Activated CD8-positive, alpha-beta T cell treated with anti-CD3 and anti-CD28 coated beads for 36 hours (primary cell): ENCODE measurements around the gene RAB31. TPM values are rescaled to one million over a fixed set of nuclear protein-coding genes. Genes with fewer than 3 reads are reported as not detected.

Experiments used
- ATAC-seq: fragments of 200-7000 bp; cut with Tn5 transposase; one replicate; pipeline ENCODE4 v1.10.0; 2021; ENCODE audit warnings: mild to moderate bottlenecking, moderate library complexity
- CTCF ChIA-PET: fragments of 350-600 bp; sonication (Branson Sonifier 250); formaldehyde crosslinking; loops from one replicate; lab custom pipeline; 2021; ENCODE audit warnings: antibody characterized with exemption; lab: Charles Lee
- POLR2A ChIA-PET: fragments of 350-600 bp; sonication (Branson Sonifier 250); formaldehyde crosslinking; loops from one replicate; lab custom pipeline; 2021; ENCODE audit warnings: antibody characterized with exemption; lab: Charles Lee
- DNase-seq: peaks from one replicate; pipeline ENCODE4 v3.0.0-alpha.2; 2020
- H3K27ac Mint-ChIP-seq: one replicate; pipeline ENCODE4 v1.8.0; 2021; ENCODE audit warnings: mild to moderate bottlenecking, mixed read lengths
- H3K27me3 Mint-ChIP-seq: one replicate; pipeline ENCODE4 v1.8.0; 2021; ENCODE audit warnings: mixed read lengths
- H3K36me3 Mint-ChIP-seq: one replicate; pipeline ENCODE4 v1.8.0; 2021; ENCODE audit warnings: low read depth, mixed read lengths
- H3K4me1 Mint-ChIP-seq: one replicate; pipeline ENCODE4 v1.8.0; 2021; ENCODE audit warnings: low read depth, mixed read lengths
- H3K4me3 Mint-ChIP-seq: one replicate; pipeline ENCODE4 v1.8.0; 2021; ENCODE audit warnings: mild to moderate bottlenecking, moderate library complexity, mixed read lengths
- H3K9me3 Mint-ChIP-seq: one replicate; pipeline ENCODE4 v1.8.0; 2021; ENCODE audit warnings: mixed read lengths
- intact Hi-C: fragments of 100-400 bp; cut with micrococcal nuclease; formaldehyde crosslinking; loops from one replicate; pipeline ENCODE4 v1.10.0; 2022
- total RNA-seq, 2 experiments: library from RNA; stranded (reverse); gene quantifications; one replicate each; pipeline ENCODE4 v1.2.3, GENCODE V29; 2021
- TF ChIP-seq, protein P1 (sequence below): fragments of 200-600 bp; IDR thresholded peaks from one replicate; pipeline ENCODE4 v1.8.0; 2022; ENCODE audit warnings: antibody characterized with exemption, mild to moderate bottlenecking

Gene RAB31
- total RNA-seq, 2 experiments from 2014 or later, result 0.45 to 0.76 TPM

DNA sequence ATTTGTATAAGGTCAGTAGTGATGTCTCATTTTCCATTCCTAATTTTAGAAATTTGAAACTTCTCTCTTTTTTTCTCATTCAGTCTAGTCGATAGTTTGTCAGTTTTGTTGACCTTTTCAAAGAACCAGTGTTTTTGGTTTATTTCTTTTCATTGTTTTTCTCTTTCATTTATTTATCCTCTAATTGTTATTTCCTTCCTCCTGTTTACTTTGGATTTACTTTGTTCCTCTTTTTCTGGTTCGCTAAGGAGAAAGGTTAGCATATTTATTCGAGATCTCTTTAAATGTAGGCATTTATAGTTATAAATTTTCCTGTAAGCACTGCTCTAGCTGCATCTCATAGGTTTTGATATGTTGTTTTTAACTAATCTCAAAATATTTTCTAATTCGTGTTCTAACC lies 112.6 kb downstream of the RAB31 start:
- Mint-ChIP-seq H3K9me3 (peaks cover 2% of the 10 kb centered on the region), H3K27me3 (peaks cover 2% of the 10 kb centered on the region), H3K4me3 (no peak overlapping the region), H3K36me3 (no peaks in the 10 kb centered on the region), H3K4me1 (no peaks in the 10 kb centered on the region), H3K27ac (no peak overlapping the region)
- intact Hi-C loops, result no loop called here
- DNase-seq (no peak), ATAC-seq (no peak)
- TF ChIP-seq, protein P1, sequence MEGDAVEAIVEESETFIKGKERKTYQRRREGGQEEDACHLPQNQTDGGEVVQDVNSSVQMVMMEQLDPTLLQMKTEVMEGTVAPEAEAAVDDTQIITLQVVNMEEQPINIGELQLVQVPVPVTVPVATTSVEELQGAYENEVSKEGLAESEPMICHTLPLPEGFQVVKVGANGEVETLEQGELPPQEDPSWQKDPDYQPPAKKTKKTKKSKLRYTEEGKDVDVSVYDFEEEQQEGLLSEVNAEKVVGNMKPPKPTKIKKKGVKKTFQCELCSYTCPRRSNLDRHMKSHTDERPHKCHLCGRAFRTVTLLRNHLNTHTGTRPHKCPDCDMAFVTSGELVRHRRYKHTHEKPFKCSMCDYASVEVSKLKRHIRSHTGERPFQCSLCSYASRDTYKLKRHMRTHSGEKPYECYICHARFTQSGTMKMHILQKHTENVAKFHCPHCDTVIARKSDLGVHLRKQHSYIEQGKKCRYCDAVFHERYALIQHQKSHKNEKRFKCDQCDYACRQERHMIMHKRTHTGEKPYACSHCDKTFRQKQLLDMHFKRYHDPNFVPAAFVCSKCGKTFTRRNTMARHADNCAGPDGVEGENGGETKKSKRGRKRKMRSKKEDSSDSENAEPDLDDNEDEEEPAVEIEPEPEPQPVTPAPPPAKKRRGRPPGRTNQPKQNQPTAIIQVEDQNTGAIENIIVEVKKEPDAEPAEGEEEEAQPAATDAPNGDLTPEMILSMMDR, result no peak
- ChIA-PET POLR2A (no interaction called here), CTCF (no interaction called here)

DNA sequence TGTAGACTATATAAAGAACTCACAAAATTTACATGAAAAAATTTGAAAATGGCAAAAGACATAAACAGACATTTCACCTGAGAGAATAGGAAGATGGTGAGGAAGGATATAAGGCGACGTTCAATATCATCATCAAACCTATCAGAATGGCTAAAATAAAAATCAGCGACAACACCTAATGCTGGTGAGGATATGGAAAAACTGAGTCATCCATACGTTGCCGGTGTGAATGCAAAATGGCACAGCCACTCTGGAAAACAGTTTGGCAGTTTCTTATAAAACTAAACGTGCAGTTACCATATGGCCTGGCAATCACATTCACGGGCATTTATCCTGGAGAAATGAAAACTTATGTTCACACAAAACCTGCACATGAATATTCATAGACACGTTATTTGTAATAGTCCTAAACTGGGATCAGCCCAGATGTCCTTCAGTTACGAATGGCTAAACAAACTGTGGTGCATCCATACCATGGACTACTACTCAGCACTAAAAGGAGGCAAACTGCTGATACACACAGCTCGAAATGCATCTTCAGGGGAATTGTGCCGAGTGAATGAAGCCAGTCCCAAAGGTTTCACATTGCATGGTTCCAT lies 114.6 kb downstream of the RAB31 start:
- DNase-seq (no peak), ATAC-seq (no peak)
- TF ChIP-seq, protein P1, result no peak
- CTCF ChIA-PET, result no interaction called here
- Mint-ChIP-seq H3K4me3 (no peak overlapping the region), H3K9me3 (peaks cover 2% of the 10 kb centered on the region), H3K27ac (no peak overlapping the region), H3K4me1 (no peaks in the 10 kb centered on the region), H3K27me3 (peaks cover 2% of the 10 kb centered on the region), H3K36me3 (no peaks in the 10 kb centered on the region)
- intact Hi-C loops, result no loop called here
- POLR2A ChIA-PET, result no interaction called here

DNA sequence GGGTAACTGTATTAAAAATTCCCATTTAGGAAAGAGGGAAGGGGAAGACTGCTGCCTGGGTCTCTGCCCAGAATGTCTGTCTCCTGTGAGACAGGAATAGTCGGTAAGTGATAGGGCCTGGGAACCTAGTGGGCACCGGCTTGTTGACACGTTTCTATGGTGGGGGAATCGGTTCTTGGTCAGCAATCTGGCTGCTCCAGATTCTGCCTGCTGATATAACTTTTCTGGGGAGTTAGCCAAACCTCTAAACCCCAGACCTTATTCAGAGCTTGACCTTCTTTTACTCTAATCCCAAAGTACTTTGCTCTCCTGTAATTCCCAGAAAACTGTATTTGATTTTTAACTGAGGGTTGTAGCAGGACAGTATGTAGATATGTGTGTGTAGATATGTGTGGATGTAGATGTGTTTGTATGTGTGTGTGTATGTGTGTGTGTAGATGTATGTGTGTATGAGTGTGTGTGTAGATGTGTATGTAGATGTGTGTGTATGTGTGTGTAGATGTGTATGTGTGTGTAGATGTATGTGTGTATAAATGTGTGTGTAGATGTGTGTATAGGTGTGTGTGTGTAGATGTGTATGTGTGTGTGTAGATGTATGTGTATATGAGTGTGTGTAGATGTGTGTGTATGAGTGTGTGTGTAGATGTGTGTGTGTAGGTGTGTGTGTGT lies 115.8 kb downstream of the RAB31 start:
- Mint-ChIP-seq H3K36me3 (no peaks in the 10 kb centered on the region), H3K4me3 (no peak overlapping the region), H3K9me3 (no peaks in the 10 kb centered on the region), H3K27me3 (peaks cover 4% of the 10 kb centered on the region), H3K27ac (no peak overlapping the region), H3K4me1 (no peaks in the 10 kb centered on the region)
- ATAC-seq, result no peak
- intact Hi-C loops, result no loop called here
- TF ChIP-seq, protein P1, result no peak
- no peak for DNase-seq
- ChIA-PET CTCF (no interaction called here), POLR2A (no interaction called here)

DNA sequence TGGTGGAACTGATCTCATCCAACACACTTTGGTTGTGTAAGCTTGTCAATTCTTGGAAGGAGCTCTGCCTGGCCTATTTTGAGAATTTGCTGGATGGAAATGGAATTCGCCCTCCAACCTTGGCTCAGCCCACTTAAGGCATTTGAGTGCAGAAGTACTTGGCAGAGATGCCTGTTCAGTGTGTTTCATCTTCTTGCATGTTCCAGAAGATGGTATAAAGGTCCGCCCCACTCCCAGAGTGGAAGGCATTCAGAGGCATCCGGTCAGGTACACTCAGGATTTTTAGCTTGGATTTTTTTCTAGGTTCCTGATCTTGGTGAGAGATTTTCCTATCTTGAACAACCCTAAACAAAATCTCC lies 116.4 kb downstream of the RAB31 start:
- no peak overlapping the region for H3K4me3 Mint-ChIP-seq
- TF ChIP-seq, protein P1, result no peak
- intact Hi-C loops, result no loop called here
- ChIA-PET POLR2A (no interaction called here), CTCF (no interaction called here)
- H3K9me3 Mint-ChIP-seq, result no peaks in the 10 kb centered on the region
- no peaks in the 10 kb centered on the region for H3K4me1 Mint-ChIP-seq
- H3K27me3 Mint-ChIP-seq, result peaks cover 4% of the 10 kb centered on the region
- DNase-seq, result no peak
- H3K36me3 Mint-ChIP-seq, result no peaks in the 10 kb centered on the region
- ATAC-seq, result no peak
- no peak overlapping the region for H3K27ac Mint-ChIP-seq

DNA sequence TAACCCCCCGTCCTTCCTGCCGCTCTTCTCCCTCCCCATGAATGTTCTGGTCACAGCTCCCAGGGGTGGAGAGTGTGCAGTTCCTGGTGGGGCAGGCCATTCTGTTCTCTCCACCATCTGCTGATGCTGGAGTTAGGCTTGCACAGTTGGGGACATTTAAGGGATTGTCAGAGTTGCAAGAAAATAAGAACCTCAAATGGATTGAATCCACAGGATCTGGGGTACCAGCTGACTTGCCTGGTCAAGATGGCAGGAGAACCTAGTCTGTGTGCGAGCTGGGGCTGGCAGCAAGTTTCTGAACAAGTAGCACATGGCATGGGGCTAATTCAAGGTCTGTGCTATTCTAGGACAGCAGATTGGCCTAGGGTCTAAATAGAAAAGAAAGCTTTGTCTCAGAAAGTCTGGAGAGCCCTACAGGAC lies 116.9 kb downstream of the RAB31 start:
- POLR2A ChIA-PET, result no interaction called here
- no peak overlapping the region for H3K27ac Mint-ChIP-seq
- CTCF ChIA-PET, result no interaction called here
- no peak overlapping the region for H3K4me3 Mint-ChIP-seq
- intact Hi-C loops, result no loop called here
- H3K9me3 Mint-ChIP-seq, result no peaks in the 10 kb centered on the region
- peaks cover 4% of the 10 kb centered on the region for H3K27me3 Mint-ChIP-seq
- DNase-seq, result no peak
- no peak for ATAC-seq
- no peaks in the 10 kb centered on the region for H3K36me3 Mint-ChIP-seq
- TF ChIP-seq, protein P1, result no peak
- H3K4me1 Mint-ChIP-seq, result no peaks in the 10 kb centered on the region
